MM.1S (cell line): ENCODE measurements around the gene TBKBP1.

Source experiments
- EZH2 ChIP-seq: fragments of 300-600 bp; sonication (generic); optimal IDR thresholded peaks from 2 replicates; pipeline ENCODE3; 2017; ENCODE audit warnings: low read depth, mild to moderate bottlenecking, antibody characterized with exemption, low read length, mixed read lengths
- EZH2phosphoT487 ChIP-seq: fragments of 300-600 bp; sonication (generic); IDR thresholded peaks from 2 replicates; pipeline ENCODE4 v1.6.1; 2018; ENCODE audit warnings: antibody characterized with exemption, low read length
- TF ChIP-seq, protein P1 (sequence below): fragments of 300-600 bp; sonication (generic); IDR thresholded peaks from 2 replicates; pipeline ENCODE4 v1.5.1; 2016; ENCODE audit warnings: antibody characterized with exemption, low read length, mixed read lengths

DNA sequence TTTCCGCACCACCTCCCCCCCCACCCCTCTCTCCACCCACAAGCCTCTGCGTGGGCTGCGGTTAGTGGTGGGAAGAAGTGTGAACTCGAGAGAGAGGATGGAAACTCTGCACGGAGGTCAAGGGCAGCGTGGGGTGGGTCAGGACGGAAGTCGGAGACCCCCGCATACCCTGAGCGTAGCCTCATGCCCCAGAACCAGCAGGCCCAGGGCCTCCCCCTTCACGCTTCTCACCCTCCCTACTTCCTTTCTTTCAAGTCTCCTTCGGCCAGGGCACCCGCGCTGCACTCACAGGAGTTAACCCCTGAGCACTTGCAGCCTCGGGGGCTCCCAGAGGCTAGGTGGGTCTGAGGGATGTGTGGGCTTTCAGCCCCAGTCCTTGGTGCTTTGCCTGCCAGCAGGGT is 9.2 kb downstream of the TBKBP1 start:
- TF ChIP-seq, protein P1, sequence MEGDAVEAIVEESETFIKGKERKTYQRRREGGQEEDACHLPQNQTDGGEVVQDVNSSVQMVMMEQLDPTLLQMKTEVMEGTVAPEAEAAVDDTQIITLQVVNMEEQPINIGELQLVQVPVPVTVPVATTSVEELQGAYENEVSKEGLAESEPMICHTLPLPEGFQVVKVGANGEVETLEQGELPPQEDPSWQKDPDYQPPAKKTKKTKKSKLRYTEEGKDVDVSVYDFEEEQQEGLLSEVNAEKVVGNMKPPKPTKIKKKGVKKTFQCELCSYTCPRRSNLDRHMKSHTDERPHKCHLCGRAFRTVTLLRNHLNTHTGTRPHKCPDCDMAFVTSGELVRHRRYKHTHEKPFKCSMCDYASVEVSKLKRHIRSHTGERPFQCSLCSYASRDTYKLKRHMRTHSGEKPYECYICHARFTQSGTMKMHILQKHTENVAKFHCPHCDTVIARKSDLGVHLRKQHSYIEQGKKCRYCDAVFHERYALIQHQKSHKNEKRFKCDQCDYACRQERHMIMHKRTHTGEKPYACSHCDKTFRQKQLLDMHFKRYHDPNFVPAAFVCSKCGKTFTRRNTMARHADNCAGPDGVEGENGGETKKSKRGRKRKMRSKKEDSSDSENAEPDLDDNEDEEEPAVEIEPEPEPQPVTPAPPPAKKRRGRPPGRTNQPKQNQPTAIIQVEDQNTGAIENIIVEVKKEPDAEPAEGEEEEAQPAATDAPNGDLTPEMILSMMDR = no peak
- no peak for TF ChIP-seq EZH2phosphoT487
- no peak for TF ChIP-seq EZH2
